PC-3 (cell line): ENCODE measurements around the gene PEX10.

Experiments
- EZH2 ChIP-seq: fragments of 300-600 bp; sonication (generic); IDR thresholded peaks from one replicate; pipeline ENCODE4 v1.6.1; 2017; ENCODE audit warnings: antibody characterized with exemption, mild to moderate bottlenecking, low read length; ENCODE audit not compliant: unreplicated experiment
- TF ChIP-seq, protein P1 (sequence below): fragments of 300-600 bp; sonication (generic); conservative IDR thresholded peaks from 2 replicates; pipeline ENCODE4 v1.5.1; 2017; ENCODE audit warnings: antibody characterized with exemption, low read depth, mild to moderate bottlenecking, low read length

DNA sequence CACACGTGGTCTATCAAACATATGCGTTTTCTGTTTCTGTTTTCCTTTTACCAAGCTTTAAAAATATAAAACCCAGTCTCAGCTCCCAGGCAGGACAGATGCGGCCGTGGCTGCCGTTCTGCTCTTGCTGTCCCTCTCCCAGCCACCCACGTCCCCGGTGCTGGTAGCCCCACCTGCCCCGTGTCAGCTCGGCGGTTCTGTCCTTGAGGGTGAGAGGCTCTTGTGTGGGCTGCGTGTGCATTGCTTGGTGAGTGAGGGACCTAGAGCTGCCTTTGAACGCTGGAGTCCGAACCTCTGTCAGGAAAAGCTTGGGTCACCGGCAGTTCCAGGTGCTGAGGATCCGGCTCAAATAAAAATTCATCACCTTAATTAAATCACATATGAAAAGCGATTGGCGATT, 16.3 kb downstream of the PEX10 start:
- TF ChIP-seq EZH2, result no peak
- TF ChIP-seq, protein P1, sequence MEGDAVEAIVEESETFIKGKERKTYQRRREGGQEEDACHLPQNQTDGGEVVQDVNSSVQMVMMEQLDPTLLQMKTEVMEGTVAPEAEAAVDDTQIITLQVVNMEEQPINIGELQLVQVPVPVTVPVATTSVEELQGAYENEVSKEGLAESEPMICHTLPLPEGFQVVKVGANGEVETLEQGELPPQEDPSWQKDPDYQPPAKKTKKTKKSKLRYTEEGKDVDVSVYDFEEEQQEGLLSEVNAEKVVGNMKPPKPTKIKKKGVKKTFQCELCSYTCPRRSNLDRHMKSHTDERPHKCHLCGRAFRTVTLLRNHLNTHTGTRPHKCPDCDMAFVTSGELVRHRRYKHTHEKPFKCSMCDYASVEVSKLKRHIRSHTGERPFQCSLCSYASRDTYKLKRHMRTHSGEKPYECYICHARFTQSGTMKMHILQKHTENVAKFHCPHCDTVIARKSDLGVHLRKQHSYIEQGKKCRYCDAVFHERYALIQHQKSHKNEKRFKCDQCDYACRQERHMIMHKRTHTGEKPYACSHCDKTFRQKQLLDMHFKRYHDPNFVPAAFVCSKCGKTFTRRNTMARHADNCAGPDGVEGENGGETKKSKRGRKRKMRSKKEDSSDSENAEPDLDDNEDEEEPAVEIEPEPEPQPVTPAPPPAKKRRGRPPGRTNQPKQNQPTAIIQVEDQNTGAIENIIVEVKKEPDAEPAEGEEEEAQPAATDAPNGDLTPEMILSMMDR, result no peak
